ENCODE measurements around the gene EPPIN. TPM values are rescaled to one million over a fixed set of nuclear protein-coding genes. Genes with fewer than 3 reads are reported as not detected.

Gene EPPIN
- total RNA-seq, 1 donor from 2014 or later, result not detected

DNA sequence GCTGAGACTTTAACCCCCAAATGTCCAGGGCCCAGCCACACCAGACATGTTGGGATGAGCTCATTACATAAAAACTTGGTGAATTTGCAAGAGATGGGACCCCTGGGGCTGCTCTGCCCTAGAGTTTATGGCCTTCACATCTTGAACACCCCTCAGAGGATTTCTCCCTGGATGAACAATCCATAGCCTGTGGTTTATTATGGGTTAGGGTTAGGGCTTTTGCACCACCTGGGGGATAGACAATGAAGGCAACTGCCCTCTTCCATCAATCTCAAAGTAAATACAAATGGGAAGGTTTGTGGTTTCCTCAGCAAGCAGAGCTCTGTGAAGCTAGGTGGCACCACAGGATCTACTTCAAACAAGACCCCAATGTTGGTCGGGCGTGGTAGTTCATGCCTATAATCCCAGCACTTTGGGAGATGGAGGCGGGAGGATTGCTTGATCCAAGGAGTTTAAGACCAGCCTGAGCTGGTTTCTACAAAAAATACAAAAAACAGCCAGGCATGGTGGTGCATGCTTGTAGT, 49.2 kb downstream of the EPPIN start:
- ATAC-seq (ENCODE audit: poor library complexity) (no peak), DNase-seq (no peak)
- intact Hi-C loops (cut with DNase I), result no loop called here

DNA sequence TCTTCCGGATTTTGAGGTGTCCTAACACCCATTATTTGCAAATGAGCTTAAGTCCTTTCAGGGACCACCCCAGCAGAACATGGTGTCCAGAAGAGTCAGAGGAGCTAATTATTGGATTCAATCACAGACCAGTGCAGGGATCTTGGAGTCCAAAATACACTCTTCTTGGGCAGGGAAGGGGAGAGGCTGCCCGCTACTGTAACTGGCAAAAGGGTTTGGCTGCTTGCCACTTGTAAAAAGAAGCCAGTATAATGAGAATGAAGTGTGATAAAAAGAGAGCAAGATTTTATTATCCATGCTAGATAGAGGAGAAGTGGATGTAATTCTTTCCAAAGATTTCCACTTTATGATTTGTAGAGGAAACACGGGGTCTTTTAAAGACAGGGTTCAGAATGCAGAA, 51.0 kb downstream of the EPPIN start:
- no peak for ATAC-seq (ENCODE audit: poor library complexity)
- no peak for DNase-seq
- intact Hi-C loops (cut with DNase I), result no loop called here

DNA sequence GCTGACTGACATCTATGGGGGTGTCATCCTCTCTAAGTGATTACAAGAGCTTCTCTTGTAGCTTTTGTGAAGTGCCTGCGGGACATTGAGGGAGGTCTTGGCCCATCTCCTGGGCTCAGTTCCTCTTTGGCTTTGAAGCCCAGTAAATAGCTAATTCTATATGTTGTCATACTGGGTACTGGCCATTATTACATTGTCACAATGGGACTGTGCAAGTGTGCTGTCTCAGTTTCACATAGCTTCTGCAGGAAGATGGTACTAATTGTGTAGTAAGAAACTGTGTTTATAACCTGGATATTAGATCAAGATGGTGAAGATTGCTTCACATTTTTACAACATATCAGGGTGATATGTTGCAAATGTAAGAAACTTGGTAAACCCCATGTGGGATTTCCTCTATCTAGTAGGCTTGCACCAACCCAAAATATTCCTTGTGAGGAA, 51.7 kb downstream of the EPPIN start:
- intact Hi-C loops (cut with DNase I), result no loop called here
- ATAC-seq (ENCODE audit: poor library complexity), result no peak
- DNase-seq, result no peak

Other genes with a start within 250 kb of the EPPIN start
- not detected for gene RBPJL, start 240.6 kb downstream of the EPPIN start, total RNA-seq
- not detected for gene MATN4, start 239.1 kb downstream of the EPPIN start, total RNA-seq
- 80.7 TPM for gene SDC4, start 199.0 kb downstream of the EPPIN start, total RNA-seq
- gene SYS1, start 184.2 kb downstream of the EPPIN start, total RNA-seq, result 25.3 TPM
- gene TP53TG5, start 169.1 kb downstream of the EPPIN start, total RNA-seq, result 1.2 TPM
- gene DBNDD2, start 139.1 kb downstream of the EPPIN start, total RNA-seq, result 350 TPM
- gene PIGT, start 131.3 kb downstream of the EPPIN start, total RNA-seq, result 113 TPM
- 1.0 TPM for gene WFDC2, start 77.6 kb downstream of the EPPIN start, total RNA-seq
- not detected for gene SPINT3, start 31.8 kb downstream of the EPPIN start, total RNA-seq
- gene WFDC6, start 7.9 kb downstream of the EPPIN start, total RNA-seq, result not detected
- not detected for gene WFDC8, start 31.9 kb upstream of the EPPIN start, total RNA-seq
- not detected for gene WFDC10A, start 82.3 kb upstream of the EPPIN start, total RNA-seq
- not detected for gene WFDC9, start 83.9 kb upstream of the EPPIN start, total RNA-seq
- gene WFDC11, start 122.8 kb upstream of the EPPIN start, total RNA-seq, result not detected
- not detected for gene WFDC13, start 154.6 kb upstream of the EPPIN start, total RNA-seq
- gene WFDC10B, start 157.6 kb upstream of the EPPIN start, total RNA-seq, result not detected
- not detected for gene SPINT4, start 174.9 kb upstream of the EPPIN start, total RNA-seq
- 0.54 TPM for gene WFDC3, start 244.5 kb upstream of the EPPIN start, total RNA-seq
- 14.5 TPM for gene DNTTIP1, start 244.6 kb upstream of the EPPIN start, total RNA-seq